K562 (cell line): ENCODE data around the gene PUSL1. TPM values are rescaled to one million over a fixed set of nuclear protein-coding genes. Genes with fewer than 3 reads are reported as not detected.
A peak's percentile ranks its signal among the peaks of the same experiment; 100 is the strongest.

Source experiments
- ESRRA ChIP-seq: fragments of 450-650 bp; IDR thresholded peaks from 2 replicates; pipeline ENCODE4 v1.6.1; 2014; ENCODE audit warnings: low read depth, mild to moderate bottlenecking, moderate library complexity, borderline replicate concordance
- HIVEP1 ChIP-seq: fragments of 250-450 bp; sonication (Bioruptor Pico); IDR thresholded peaks from 2 replicates; pipeline ENCODE4 v1.4.0; 2020; ENCODE audit warnings: mild to moderate bottlenecking
- POLR2AphosphoS5 ChIP-seq: IDR thresholded peaks from 2 replicates; pipeline ENCODE4 v1.6.1; 2011; ENCODE audit warnings: mild to moderate bottlenecking, low read depth, low read length, moderate library complexity; ENCODE audit not compliant: control insufficient read depth, insufficient read depth
- ZBTB33 ChIP-seq: sonication (generic); formaldehyde crosslinking; IDR thresholded peaks from 2 replicates; pipeline ENCODE4 v1.8.1; 2023; ENCODE audit warnings: mild to moderate bottlenecking, missing genetic modification reagents
- polyA plus RNA-seq, 8 experiments: library from polyadenylated mRNA; depleted of rRNA in 4 of 8; stranded (reverse) in 5 of 8; unstranded in 3 of 8; fragments of >200 nt; fragmentation: Nextera tagmentation in 2 of 8; fragmentation: Illumina TruSeq in 1 of 8; extraction: Ambion mirVana in 2 of 8; extraction: Trizol in 1 of 8; gene quantifications; 2 replicates each; pipeline versions ENCODE4 v1.2.1 to v1.2.3, GENCODE V29; 2011 to 2014; ENCODE audit warnings: inconsistent platforms in 1 of 8, missing spikeins in 1 of 8
- total RNA-seq, 7 experiments: library from RNA; depleted of rRNA in 6 of 7; stranded (reverse); fragments of >200 nt in 6 of 7; fragmentation: Illumina TruSeq in 2 of 7; extraction: Trizol in 2 of 7; gene quantifications; 2 replicates each; pipeline versions ENCODE4 v1.2.1 to v1.2.3, GENCODE V29; 2011 to 2021; ENCODE audit warnings: low replicate concordance in 1 of 7
- TF ChIP-seq, protein P1 (sequence below): fragments of 200-600 bp; sonication (generic); IDR thresholded peaks from one replicate; pipeline ENCODE4 v1.6.1; 2012; ENCODE audit warnings: mild to moderate bottlenecking, low read depth, low read length, inconsistent platforms

PUSL1 gene
- total and polyA plus RNA-seq, 9 of the 15 experiments (the other 6 are each of a cell fraction or from before 2014, with no cell fraction given): 0.62 to 86.9 (median 13.6) TPM

DNA sequence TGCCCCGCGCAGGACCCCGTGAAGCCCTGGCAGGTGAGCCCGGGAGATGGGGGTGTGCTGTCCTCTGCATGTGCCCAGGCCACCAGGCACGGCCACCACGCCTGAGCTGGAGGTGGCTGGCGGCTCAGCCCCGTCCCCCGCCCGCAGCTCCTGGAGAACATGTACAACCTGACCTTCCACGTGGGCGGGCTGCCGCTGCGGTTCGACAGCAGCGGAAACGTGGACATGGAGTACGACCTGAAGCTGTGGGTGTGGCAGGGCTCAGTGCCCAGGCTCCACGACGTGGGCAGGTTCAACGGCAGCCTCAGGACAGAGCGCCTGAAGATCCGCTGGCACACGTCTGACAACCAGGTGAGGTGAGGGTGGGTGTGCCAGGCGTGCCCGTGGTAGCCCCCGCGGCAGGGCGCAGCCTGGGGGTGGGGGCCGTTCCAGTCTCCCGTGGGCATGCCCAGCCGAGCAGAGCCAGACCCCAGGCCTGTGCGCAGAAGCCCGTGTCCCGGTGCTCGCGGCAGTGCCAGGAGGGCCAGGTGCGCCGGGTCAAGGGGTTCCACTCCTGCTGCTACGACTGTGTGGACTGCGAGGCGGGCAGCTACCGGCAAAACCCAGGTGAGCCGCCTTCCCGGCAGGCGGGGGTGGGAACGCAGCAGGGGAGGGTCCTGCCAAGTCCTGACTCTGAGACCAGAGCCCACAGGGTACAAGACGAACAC lies 24.5 kb downstream of the PUSL1 start (continued):
- TF ChIP-seq ZBTB33 (CRISPR knock-in tag): peak; percentile 88
- TF ChIP-seq HIVEP1: no peak
- TF ChIP-seq, protein P1, sequence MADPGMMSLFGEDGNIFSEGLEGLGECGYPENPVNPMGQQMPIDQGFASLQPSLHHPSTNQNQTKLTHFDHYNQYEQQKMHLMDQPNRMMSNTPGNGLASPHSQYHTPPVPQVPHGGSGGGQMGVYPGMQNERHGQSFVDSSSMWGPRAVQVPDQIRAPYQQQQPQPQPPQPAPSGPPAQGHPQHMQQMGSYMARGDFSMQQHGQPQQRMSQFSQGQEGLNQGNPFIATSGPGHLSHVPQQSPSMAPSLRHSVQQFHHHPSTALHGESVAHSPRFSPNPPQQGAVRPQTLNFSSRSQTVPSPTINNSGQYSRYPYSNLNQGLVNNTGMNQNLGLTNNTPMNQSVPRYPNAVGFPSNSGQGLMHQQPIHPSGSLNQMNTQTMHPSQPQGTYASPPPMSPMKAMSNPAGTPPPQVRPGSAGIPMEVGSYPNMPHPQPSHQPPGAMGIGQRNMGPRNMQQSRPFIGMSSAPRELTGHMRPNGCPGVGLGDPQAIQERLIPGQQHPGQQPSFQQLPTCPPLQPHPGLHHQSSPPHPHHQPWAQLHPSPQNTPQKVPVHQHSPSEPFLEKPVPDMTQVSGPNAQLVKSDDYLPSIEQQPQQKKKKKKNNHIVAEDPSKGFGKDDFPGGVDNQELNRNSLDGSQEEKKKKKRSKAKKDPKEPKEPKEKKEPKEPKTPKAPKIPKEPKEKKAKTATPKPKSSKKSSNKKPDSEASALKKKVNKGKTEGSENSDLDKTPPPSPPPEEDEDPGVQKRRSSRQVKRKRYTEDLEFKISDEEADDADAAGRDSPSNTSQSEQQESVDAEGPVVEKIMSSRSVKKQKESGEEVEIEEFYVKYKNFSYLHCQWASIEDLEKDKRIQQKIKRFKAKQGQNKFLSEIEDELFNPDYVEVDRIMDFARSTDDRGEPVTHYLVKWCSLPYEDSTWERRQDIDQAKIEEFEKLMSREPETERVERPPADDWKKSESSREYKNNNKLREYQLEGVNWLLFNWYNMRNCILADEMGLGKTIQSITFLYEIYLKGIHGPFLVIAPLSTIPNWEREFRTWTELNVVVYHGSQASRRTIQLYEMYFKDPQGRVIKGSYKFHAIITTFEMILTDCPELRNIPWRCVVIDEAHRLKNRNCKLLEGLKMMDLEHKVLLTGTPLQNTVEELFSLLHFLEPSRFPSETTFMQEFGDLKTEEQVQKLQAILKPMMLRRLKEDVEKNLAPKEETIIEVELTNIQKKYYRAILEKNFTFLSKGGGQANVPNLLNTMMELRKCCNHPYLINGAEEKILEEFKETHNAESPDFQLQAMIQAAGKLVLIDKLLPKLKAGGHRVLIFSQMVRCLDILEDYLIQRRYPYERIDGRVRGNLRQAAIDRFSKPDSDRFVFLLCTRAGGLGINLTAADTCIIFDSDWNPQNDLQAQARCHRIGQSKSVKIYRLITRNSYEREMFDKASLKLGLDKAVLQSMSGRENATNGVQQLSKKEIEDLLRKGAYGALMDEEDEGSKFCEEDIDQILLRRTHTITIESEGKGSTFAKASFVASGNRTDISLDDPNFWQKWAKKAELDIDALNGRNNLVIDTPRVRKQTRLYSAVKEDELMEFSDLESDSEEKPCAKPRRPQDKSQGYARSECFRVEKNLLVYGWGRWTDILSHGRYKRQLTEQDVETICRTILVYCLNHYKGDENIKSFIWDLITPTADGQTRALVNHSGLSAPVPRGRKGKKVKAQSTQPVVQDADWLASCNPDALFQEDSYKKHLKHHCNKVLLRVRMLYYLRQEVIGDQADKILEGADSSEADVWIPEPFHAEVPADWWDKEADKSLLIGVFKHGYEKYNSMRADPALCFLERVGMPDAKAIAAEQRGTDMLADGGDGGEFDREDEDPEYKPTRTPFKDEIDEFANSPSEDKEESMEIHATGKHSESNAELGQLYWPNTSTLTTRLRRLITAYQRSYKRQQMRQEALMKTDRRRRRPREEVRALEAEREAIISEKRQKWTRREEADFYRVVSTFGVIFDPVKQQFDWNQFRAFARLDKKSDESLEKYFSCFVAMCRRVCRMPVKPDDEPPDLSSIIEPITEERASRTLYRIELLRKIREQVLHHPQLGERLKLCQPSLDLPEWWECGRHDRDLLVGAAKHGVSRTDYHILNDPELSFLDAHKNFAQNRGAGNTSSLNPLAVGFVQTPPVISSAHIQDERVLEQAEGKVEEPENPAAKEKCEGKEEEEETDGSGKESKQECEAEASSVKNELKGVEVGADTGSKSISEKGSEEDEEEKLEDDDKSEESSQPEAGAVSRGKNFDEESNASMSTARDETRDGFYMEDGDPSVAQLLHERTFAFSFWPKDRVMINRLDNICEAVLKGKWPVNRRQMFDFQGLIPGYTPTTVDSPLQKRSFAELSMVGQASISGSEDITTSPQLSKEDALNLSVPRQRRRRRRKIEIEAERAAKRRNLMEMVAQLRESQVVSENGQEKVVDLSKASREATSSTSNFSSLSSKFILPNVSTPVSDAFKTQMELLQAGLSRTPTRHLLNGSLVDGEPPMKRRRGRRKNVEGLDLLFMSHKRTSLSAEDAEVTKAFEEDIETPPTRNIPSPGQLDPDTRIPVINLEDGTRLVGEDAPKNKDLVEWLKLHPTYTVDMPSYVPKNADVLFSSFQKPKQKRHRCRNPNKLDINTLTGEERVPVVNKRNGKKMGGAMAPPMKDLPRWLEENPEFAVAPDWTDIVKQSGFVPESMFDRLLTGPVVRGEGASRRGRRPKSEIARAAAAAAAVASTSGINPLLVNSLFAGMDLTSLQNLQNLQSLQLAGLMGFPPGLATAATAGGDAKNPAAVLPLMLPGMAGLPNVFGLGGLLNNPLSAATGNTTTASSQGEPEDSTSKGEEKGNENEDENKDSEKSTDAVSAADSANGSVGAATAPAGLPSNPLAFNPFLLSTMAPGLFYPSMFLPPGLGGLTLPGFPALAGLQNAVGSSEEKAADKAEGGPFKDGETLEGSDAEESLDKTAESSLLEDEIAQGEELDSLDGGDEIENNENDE: peak; percentile 5
- 0 out of 2 replicates have a peak, but pooled peaks have one; percentile 3 for TF ChIP-seq POLR2AphosphoS5
- no peak for TF ChIP-seq ESRRA
